Natural killer cell treated with Interleukin-12 subunit alpha and Interleukin-12 subunit beta and Interleukin-15 and Interleukin-18, amount 100 ng/mL, for 72 hours (primary cell): ENCODE results near the gene AGFG2. TPM values are rescaled to one million over a fixed set of nuclear protein-coding genes. Genes with fewer than 3 reads are reported as not detected.
"Not testable (repeated sequence)": the region's sequence is repeated elsewhere in the genome, so short reads cannot be mapped to it uniquely, and the experiment has no call there.

ENCODE experiments used
- ATAC-seq, 2 donors: fragments of 150-1000 bp; cut with Tn5 transposase in 1 of 2; sonication (Bioruptor Pico), chemical (Tn5 transposase) in 1 of 2; 2 replicates each; pipeline ENCODE4 v1.10.0; 2021
- DNase-seq: peaks from one replicate; pipeline ENCODE4 v3.0.0; 2022; ENCODE audit warnings: low spot score
- H3K27ac Mint-ChIP-seq, 2 donors: 1 replicate in 1 of 2; 2 replicates in 1 of 2; pipeline ENCODE4 v1.8.0; 2022; ENCODE audit warnings: mixed read lengths in 2 of 2, mild to moderate bottlenecking in 1 of 2, moderate library complexity in 1 of 2
- H3K27me3 Mint-ChIP-seq, 2 donors: 1 replicate in 1 of 2; 2 replicates in 1 of 2; pipeline ENCODE4 v1.8.0; 2022; ENCODE audit warnings: mixed read lengths in 2 of 2
- H3K36me3 Mint-ChIP-seq: one replicate; pipeline ENCODE4 v1.8.0; 2022; ENCODE audit warnings: mixed read lengths
- H3K4me1 Mint-ChIP-seq, 2 donors: 1 replicate in 1 of 2; 2 replicates in 1 of 2; pipeline ENCODE4 v1.8.0; 2022; ENCODE audit warnings: low read depth in 2 of 2, mixed read lengths in 2 of 2, mild to moderate bottlenecking in 1 of 2
- H3K4me3 Mint-ChIP-seq: one replicate; pipeline ENCODE4 v1.8.0; 2022; ENCODE audit warnings: mixed read lengths
- H3K9me3 Mint-ChIP-seq: 2 replicates; pipeline ENCODE4 v1.8.0; 2022; ENCODE audit warnings: mixed read lengths
- total RNA-seq, 2 donors: library from RNA; stranded (reverse); gene quantifications; one replicate each; pipeline ENCODE4 v1.2.3, GENCODE V29; 2022

Gene AGFG2
- total RNA-seq, 2 donors from 2014 or later, result 45.2 to 49.4 TPM

- H3K4me3 Mint-ChIP-seq, result peak overlapping the region; percentile 88
- H3K27ac Mint-ChIP-seq, result peak overlapping the region; percentile 87 to 91
- H3K4me1 Mint-ChIP-seq, result peaks cover 61 to 74% of the 10 kb centered on the region in 2 donors
- peaks cover 11% of the 10 kb centered on the region for H3K36me3 Mint-ChIP-seq
- not testable (repeated sequence) for H3K27me3 Mint-ChIP-seq, ATAC-seq, H3K9me3 Mint-ChIP-seq, DNase-seq
These were observed 9.4 kb downstream of the AGFG2 start for GRCh38 chr7:100548446-100548845.

- peaks cover 17% of the 10 kb centered on the region for H3K36me3 Mint-ChIP-seq
- DNase-seq, result no peak
- peaks cover 29 to 33% of the 10 kb centered on the region in 2 donors for H3K4me1 Mint-ChIP-seq
- no peak overlapping the region for H3K4me3 Mint-ChIP-seq
- ATAC-seq, result no peak
- H3K27ac Mint-ChIP-seq, result peak overlapping the region; percentile 5 to 32
- H3K9me3 Mint-ChIP-seq, result no peaks in the 10 kb centered on the region
- no peaks in the 10 kb centered on the region for H3K27me3 Mint-ChIP-seq
These were observed 13.5 kb downstream of the AGFG2 start for GRCh38 chr7:100552532-100552931.

GRCh38 chr7:100553032-100553431 is 14.0 kb downstream of the AGFG2 start:
- Mint-ChIP-seq H3K27ac (no peak overlapping the region), H3K27me3 (no peaks in the 10 kb centered on the region), H3K4me1 (peaks cover 24 to 28% of the 10 kb centered on the region in 2 donors), H3K9me3 (no peaks in the 10 kb centered on the region), H3K4me3 (no peak overlapping the region), H3K36me3 (peaks cover 17% of the 10 kb centered on the region)
- DNase-seq (no peak), ATAC-seq (no peak)

GRCh38 chr7:100555701-100556100 is 16.7 kb downstream of the AGFG2 start:
- DNase-seq (no peak), ATAC-seq (no peak)
- Mint-ChIP-seq H3K4me3 (no peak overlapping the region), H3K9me3 (no peaks in the 10 kb centered on the region), H3K27ac (peak overlapping the region in 1 of 2 donors; percentile 80), H3K36me3 (peaks cover 12% of the 10 kb centered on the region), H3K27me3 (no peaks in the 10 kb centered on the region), H3K4me1 (peaks cover 5 to 12% of the 10 kb centered on the region in 2 donors)

- no peaks in the 10 kb centered on the region for H3K27me3 Mint-ChIP-seq
- H3K4me1 Mint-ChIP-seq, result peaks cover 4 to 11% of the 10 kb centered on the region in 2 donors
- peak overlapping the region; percentile 32 for H3K4me3 Mint-ChIP-seq
- H3K36me3 Mint-ChIP-seq, result peaks cover 12% of the 10 kb centered on the region
- no peaks in the 10 kb centered on the region for H3K9me3 Mint-ChIP-seq
- peak overlapping the region; percentile 65 to 80 for H3K27ac Mint-ChIP-seq
- ATAC-seq, result peak; percentile 78 to 80
- no peak for DNase-seq
These were observed 17.5 kb downstream of the AGFG2 start for GRCh38 chr7:100556541-100556940.

- H3K4me3 Mint-ChIP-seq, result no peak overlapping the region
- DNase-seq, result no peak
- peaks cover 5 to 13% of the 10 kb centered on the region in 2 donors for H3K4me1 Mint-ChIP-seq
- no peaks in the 10 kb centered on the region for H3K27me3 Mint-ChIP-seq
- H3K9me3 Mint-ChIP-seq, result no peaks in the 10 kb centered on the region
- peaks cover 7% of the 10 kb centered on the region for H3K36me3 Mint-ChIP-seq
- ATAC-seq, result no peak
- no peak overlapping the region for H3K27ac Mint-ChIP-seq
These were observed 20.1 kb downstream of the AGFG2 start for GRCh38 chr7:100559127-100559526.

GRCh38 chr7:100561491-100562194 is 22.6 kb downstream of the AGFG2 start:
- Mint-ChIP-seq H3K27ac (no peak overlapping the region), H3K4me3 (no peak overlapping the region), H3K27me3 (no peaks in the 10 kb centered on the region), H3K9me3 (no peaks in the 10 kb centered on the region), H3K4me1 (peaks cover 5 to 6% of the 10 kb centered on the region in 2 donors), H3K36me3 (no peaks in the 10 kb centered on the region)
- DNase-seq (no peak), ATAC-seq (no peak)

- Mint-ChIP-seq H3K27ac (no peak overlapping the region), H3K4me3 (no peak overlapping the region), H3K36me3 (no peaks in the 10 kb centered on the region), H3K27me3 (no peaks in the 10 kb centered on the region), H3K9me3 (no peaks in the 10 kb centered on the region), H3K4me1 (peaks cover 5% of the 10 kb centered on the region in 2 donors)
- DNase-seq (no peak), ATAC-seq (no peak)
These were observed 23.4 kb downstream of the AGFG2 start for GRCh38 chr7:100562195-100563099.

- DNase-seq (no peak), ATAC-seq (no peak)
- H3K36me3 Mint-ChIP-seq, result no peaks in the 10 kb centered on the region
- H3K27ac Mint-ChIP-seq, result no peak overlapping the region
- no peaks in the 10 kb centered on the region for H3K27me3 Mint-ChIP-seq
- peaks cover 5 to 8% of the 10 kb centered on the region in 2 donors for H3K4me1 Mint-ChIP-seq
- H3K9me3 Mint-ChIP-seq, result no peaks in the 10 kb centered on the region
- H3K4me3 Mint-ChIP-seq, result no peak overlapping the region
These were observed 24.1 kb downstream of the AGFG2 start for GRCh38 chr7:100563100-100563564.

GRCh38 chr7:100563809-100564400 is 24.9 kb downstream of the AGFG2 start:
- ATAC-seq, result peak; percentile 65 to 77
- peak overlapping the region in 1 of 2 donors; percentile 70 for H3K27ac Mint-ChIP-seq
- no peak overlapping the region for H3K4me3 Mint-ChIP-seq
- DNase-seq, result peak; percentile 84
- H3K36me3 Mint-ChIP-seq, result no peaks in the 10 kb centered on the region
- H3K4me1 Mint-ChIP-seq, result peaks cover 10 to 12% of the 10 kb centered on the region in 2 donors
- no peaks in the 10 kb centered on the region for H3K9me3 Mint-ChIP-seq
- H3K27me3 Mint-ChIP-seq, result no peaks in the 10 kb centered on the region

GRCh38 chr7:100564405-100564804 is 25.4 kb downstream of the AGFG2 start:
- Mint-ChIP-seq H3K27ac (peak overlapping the region in 1 of 2 donors; percentile 70), H3K4me1 (peaks cover 15 to 16% of the 10 kb centered on the region in 2 donors)
- ATAC-seq, H3K4me3 Mint-ChIP-seq, H3K36me3 Mint-ChIP-seq, DNase-seq, H3K27me3 Mint-ChIP-seq, H3K9me3 Mint-ChIP-seq: not testable (repeated sequence)

- no peak overlapping the region for H3K4me3 Mint-ChIP-seq
- peaks cover 16 to 17% of the 10 kb centered on the region in 2 donors for H3K4me1 Mint-ChIP-seq
- DNase-seq, result no peak
- no peaks in the 10 kb centered on the region for H3K9me3 Mint-ChIP-seq
- no peaks in the 10 kb centered on the region for H3K36me3 Mint-ChIP-seq
- no peak overlapping the region for H3K27ac Mint-ChIP-seq
- no peaks in the 10 kb centered on the region for H3K27me3 Mint-ChIP-seq
- no peak for ATAC-seq
These were observed 26.1 kb downstream of the AGFG2 start for GRCh38 chr7:100565133-100565571.

GRCh38 chr7:100566018-100566531 is 27.1 kb downstream of the AGFG2 start:
- Mint-ChIP-seq H3K27ac (no peak overlapping the region), H3K9me3 (no peaks in the 10 kb centered on the region), H3K4me3 (no peak overlapping the region), H3K4me1 (peaks cover 16 to 17% of the 10 kb centered on the region in 2 donors), H3K27me3 (no peaks in the 10 kb centered on the region), H3K36me3 (no peaks in the 10 kb centered on the region)
- no peak for ATAC-seq
- DNase-seq, result peak; percentile 52
